Endometrium (tissue), 2 donors: ENCODE results near the gene STN1.

Experiments
- FAIRE-seq: peaks from 2 replicates; lab custom pipeline; 2012; peaks lifted over from hg19 to GRCh38; lab: Jason Lieb, UNC
- donor health status: control.
- donor health status: control.

Gene STN1, protein sequence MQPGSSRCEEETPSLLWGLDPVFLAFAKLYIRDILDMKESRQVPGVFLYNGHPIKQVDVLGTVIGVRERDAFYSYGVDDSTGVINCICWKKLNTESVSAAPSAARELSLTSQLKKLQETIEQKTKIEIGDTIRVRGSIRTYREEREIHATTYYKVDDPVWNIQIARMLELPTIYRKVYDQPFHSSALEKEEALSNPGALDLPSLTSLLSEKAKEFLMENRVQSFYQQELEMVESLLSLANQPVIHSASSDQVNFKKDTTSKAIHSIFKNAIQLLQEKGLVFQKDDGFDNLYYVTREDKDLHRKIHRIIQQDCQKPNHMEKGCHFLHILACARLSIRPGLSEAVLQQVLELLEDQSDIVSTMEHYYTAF

DNA sequence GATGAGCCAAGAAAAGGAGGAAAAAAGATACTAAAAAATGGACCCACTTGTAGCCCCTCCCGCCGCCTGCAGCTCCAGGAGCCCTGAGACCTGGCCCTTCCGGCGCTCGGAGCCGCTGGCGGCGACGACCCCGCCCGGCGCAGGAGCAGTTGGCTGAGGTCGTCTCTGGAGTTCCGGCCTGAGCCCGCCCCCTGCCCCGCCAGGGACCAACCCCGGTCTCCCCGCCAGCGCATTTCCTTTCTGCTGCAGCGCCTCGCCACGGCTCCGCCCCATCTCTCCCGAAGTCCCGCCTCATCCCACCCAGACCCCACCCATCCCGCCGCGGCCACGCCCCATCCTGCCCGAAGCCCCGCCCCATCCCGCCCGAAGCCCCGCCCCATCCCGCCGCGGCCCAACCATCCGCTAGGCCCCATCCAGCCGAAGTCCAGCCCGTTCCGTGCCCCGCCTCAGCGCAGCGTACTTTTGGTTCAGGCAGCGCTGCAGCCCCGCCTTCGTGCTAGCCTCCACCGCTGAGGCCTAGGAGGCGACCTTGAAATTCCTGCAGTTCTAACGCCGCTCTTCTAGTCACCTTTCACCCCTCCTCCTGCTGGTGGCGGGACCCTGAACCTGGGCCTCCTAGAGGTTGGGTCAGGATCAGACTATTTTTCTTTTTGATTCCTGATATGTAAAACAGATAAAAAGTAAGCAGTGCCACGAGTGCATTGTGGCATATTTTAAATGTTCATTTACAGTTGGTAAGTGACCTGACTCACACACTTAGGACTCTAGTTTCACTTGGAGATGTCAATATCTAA lies at the start of gene STN1:
TSS of gene STN1 (minus strand) at position 132 of the 794 bp plus-strand sequence. CDS start 590 bp downstream, outside the sequence.
- FAIRE-seq, result no peak

DNA sequence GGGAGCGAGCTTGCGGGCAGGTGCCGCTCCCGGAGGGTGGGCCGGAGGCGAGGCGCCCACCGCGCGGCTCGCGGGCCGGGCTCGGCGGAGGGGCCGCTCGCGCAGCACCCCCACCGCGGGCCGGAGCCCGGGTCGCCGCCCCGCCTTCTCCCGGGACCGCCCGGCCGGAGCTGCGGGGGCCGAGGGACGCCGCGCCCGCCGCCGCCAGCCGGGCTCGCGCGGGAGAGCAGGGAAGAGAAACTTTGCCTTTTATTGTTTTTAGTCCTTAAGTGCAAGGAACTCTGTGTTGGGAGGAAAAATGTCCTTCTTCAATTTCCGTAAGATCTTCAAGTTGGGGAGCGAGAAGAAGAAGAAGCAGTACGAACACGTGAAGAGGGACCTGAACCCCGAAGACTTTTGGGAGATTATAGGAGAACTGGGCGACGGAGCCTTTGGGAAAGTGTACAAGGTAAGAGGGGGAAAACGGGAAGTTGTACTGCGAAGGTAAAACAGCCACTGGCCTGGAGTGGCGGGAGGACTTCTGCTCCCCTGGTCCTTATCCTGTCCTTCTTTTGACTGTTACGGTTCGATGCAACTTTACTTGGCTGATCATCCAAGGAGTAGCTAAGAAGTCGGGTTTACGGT lies 49.6 kb upstream of the STN1 start:
- FAIRE-seq, result no peak

DNA sequence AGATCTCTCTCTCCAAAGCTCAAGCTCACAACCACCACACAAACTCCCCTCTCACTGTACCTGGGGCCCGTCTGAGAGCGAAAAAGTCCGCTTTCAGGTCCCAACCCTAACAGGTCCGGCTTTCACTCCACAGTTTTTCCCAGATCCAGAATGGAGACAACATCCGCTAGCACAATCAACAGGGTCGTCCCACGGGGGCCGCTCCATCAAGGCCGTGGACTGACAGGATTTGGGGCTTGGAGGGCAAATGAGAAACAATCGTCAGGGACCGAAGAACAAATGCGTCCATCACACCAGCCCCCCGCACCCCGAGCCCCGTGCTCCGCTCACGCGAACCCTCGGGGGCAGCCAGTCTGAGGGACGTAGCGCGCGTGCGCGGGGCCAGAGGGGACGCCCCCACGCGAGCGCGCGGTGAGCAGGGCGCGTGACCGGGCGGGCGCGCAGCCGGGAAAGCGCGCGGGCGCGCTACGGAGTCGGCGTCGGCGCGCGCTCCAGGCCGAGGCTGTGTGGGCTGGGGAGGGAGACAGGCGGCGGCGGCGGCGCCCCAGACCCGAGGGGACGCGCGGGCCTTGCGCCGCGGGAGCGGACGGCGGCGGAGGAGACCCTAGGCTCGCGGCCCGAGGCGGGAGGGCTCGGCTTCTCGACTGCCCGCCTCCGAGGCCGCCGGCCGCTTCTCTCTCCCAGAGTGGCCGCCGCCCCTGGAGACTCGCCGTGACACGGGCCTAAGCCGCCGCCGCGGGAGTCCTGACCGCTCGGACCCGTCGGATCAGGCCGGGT lies 48.9 kb upstream of the STN1 start, which contains the start of gene SLK:
TSS of gene SLK (plus strand) at position 470 of the 777 bp plus-strand sequence. CDS start 606 bp downstream, outside the sequence.
- no peak for FAIRE-seq

DNA sequence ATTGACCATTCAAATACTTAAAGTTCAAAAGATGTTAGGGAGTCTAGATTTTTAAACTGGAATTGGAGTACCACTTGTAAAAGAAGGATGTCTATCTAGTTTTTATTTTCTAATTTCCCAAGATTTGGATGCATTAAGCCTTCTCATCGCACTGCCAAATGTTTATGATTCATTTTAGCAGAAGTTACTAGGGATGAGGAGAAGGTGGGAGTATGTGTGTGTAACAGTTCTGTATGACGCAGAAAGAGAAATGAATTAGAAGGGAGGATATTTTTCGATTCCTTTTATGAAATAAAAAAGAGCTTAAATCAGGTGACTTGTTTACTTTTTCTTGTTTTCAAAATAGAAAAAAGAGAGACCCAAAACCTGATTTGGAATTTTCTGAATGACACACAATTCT lies 42.1 kb upstream of the STN1 start:
- no peak for FAIRE-seq

DNA sequence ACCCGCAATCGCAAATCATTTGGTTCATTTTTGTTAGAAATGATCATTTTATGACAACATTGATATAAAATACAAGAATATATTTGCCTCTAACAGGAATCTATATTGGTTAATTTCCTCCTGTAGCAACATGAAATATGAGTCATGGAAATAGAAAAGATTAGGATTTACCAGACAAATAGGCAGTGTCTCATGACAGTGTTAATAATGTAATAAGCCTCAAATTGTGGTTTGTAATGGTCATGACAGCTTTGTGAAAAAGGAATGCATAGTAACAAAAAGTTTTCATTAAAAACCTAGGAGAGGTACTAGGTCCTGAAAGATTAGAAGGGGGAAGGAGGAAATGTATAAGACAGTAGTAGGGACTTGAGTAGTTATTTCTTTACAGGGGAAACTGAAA lies 41.0 kb upstream of the STN1 start:
- FAIRE-seq, result no peak

DNA sequence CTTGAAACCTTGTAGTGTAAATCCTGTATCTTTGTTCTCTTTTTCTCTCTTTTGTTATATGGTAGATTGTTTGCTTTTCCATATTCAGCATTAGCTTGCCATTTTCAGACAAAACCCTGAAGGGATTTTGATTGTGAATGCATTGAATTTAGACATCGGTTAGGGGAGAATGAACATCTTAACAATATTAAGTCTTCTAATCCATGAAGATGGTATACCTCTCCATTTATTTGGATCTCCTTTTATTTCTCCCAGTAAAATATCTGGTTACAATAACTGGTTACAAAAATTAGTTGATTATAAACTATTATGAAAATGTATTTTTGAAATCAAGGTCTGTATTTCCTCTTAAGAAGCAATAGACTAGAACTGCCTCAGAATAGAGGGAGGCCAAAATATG lies 36.6 kb upstream of the STN1 start:
- FAIRE-seq, result no peak

DNA sequence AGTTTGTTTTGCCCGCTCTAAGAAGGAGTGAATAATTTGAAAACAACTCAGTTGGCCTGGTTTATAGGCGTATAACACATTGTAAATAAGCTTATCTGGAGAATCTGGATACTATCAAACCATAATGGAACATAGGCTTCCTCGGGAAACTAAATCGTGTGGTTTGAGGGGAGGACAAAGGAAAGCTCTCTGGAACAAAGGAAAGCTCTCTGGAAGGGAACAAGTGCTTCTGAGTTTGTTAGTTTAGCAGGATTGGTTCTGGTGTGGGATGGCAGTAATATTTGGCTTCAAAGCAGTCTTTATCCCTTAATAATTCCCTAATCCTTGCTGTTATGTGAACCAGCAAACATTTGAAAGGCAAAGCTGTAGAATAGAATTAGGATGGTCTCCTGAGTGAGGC lies 34.0 kb upstream of the STN1 start:
- FAIRE-seq, result no peak

DNA sequence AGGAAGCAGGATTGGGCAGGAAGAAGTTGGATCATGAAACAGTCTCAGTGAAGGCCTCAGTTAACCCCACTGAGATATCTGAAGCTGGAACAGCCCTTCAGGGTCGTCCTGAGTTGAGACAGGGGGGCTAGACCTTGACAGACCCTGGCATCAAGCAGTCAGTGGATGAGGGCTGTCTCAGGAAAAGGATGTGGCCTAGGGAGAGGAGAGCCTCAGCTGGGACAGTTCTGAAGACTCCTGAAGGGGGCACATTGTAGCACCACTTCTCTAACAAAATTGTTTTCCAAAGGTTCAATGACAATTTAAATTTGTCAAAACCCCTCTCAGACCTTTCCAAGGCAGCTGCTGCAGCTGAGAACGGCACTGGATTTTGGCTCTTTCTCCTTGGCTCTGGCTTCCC lies 33.2 kb upstream of the STN1 start:
- no peak for FAIRE-seq

DNA sequence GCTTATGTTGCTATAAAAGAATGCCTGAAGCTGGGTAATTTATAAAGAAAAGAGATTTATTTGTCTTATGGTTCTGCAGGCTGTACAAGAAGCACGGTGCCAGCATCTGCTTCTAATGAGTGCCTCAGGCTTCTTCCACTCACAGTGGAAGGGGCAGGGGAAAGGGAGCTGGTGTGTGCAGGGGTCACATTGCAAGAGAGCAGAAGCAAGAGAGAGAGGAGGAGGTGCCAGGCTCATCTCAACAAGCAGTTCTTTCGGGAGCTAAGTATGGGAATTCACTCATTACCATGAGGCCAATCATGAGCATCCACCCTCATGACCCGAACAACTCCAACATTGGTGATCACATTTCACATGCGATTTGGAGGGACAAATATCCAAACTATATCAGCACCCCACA lies 31.7 kb upstream of the STN1 start:
- no peak for FAIRE-seq

DNA sequence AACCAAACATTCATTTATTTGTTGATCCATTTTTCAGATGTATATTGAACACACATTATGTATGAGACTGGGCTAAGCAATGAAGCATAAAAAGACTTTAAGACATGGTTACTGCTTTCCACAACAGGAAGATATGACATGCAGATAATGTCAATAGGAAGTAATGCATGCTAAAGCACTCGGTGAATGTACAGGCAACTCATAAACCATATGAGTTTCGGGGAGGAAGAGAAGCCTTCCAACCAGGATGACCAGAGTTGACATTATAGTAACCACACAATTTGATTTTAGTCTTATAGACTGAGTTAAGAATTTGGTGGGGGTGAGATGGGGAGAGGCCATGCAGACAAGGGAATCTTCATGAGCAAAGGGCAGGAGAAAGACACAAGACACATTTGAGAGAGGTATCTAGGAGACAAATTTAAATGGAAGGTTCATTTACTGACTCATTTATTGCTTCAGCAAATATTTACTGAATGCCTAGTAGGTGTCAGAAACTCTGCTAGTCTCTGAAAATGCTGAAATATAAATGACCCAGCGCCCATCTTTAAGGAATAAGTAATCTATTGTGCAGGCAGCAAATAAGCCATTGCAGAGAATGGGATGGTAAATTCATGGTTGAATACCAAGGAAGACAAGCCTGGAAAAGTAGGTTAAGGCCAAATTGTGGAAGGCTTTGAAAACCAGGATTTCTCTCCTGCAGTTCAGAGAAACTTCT lies 30.0 kb upstream of the STN1 start:
- no peak for FAIRE-seq

DNA sequence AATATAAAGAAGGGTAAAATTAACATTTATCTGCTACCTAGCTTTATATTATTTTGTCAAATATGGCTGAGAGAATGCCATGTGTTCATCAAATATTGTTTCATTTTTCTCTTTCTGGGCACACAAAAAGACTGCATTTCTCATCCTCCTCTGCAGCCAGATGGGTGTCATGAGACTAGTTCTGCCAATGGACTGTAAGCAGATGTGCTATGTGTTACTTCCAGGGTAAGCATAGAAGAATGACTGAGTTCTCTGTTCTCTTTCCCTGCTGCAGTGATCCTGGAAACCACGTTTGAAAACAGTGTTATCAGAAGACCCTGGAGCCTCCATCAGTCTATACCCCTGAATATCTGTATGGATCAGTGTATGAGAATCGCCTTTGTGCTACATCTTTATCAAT lies 24.9 kb upstream of the STN1 start:
- no peak for FAIRE-seq

DNA sequence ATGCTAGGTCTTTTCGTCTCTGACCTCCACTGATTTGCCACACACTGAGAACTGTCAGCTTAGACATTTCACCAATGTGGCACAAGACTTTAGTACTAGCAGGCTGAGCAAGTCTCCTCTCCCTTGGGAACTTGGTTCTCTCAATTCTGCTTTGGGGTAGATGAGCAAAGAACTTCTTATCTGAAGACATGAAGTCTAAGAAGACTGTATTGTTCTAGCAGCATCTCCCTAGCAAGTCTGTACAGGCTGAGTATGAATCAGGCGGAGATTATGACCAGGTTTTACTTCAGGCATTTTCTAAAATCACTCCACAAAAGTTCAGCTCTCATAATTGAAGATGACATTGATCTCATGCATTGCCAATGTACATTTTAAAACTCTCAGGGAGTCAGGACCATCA lies 23.8 kb upstream of the STN1 start:
- no peak for FAIRE-seq

DNA sequence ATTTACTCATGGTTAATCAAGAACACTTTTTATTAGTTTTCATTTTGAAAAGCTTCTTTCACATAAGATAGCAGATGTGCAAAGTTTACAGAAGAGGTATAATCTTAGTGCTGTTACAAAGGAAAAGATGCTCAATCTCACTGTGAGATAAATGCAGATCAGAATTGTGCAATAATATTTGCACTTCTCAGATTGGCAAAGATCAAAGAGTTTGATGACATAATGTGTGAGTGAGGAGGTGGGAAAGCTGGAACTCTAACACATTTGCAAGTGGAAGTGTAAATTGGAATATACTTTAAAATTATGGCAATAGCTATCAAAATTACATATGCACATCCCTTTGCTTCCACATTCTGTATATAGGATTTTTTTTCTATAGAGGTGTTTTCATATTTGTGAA lies 21.5 kb upstream of the STN1 start:
- no peak for FAIRE-seq

DNA sequence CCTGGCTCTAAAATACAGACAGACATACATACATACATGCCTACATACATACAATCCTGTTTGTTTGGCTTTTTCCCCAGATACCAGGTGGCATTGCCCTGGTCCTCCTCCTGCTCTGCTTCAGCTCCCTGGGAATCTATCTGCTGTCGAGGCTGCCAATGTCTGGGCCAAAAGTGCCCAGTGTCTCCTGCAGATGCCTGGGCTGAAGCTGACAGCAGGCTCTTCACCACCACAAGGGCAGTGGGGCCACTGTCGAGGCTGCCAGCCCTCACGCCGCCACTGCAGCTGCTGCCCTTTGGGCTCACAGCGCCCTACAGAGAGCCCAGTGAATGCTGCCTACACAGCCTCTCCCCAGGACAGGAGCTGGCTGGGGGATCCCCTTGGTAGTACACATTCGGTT lies 18.0 kb upstream of the STN1 start:
- FAIRE-seq, result no peak

DNA sequence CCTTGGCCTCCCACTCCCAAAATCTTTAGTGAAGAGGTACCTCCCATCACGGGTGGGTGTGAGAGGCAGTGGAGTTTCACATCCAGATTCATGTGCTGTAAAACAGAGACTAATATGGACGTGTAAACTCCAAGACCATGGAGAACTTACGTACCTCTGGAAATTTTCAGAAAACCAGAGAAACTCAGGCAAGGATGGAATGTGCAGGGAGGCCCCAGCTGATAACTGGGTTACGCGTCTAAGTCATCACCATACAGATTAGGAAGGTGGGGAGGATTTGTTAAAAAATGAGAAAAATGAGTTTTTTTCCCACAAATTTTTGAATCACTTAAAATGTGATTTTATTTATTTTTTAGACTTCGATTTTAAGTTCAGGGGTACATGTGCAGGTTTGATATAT lies 16.3 kb upstream of the STN1 start:
- no peak for FAIRE-seq

DNA sequence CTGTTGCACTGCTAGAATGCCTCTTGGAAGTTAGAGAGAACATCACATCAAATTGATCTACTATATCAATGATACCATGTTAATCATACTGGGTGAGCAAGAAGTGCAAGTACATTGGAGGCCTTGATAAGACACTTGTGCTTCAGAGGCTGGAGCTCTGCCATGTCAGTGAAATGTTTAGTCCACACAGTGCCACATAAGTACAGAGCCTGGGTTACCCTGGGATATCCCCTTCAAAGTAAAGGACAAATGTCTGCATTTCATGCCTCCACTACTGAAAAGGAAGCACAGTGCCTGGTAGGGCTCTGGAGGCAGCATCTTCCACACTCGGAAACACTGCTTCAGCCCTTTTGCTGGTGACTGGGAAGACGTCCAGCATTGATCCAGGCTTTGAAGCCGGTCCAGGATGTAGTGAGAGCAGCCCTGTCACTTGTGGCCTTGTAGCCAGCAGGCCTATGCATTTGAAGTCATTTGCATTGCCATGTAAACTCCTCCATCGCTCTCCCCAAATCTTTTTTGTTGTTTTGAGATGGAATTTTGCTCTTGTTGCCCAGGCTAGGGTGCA lies 15.7 kb upstream of the STN1 start:
- FAIRE-seq, result no peak

DNA sequence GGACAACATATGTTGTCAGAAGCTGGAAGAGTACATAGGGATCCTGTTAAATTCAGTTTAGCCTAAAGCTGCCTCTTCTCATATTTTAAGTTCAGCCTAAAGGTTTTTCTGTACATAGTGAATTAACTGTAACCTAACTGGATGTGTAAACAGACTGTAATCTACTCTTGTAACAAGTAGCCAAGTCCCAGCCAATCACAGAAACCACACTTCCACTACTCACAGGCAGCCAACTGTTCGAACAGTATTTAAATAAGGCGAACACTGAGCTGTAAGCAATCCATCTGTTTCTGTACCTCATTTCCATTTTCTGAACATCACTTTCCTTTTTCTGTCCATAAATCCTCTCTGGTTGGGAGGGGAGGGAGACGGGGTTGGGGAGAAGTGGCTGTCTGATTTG lies 15.0 kb upstream of the STN1 start:
- no peak for FAIRE-seq

DNA sequence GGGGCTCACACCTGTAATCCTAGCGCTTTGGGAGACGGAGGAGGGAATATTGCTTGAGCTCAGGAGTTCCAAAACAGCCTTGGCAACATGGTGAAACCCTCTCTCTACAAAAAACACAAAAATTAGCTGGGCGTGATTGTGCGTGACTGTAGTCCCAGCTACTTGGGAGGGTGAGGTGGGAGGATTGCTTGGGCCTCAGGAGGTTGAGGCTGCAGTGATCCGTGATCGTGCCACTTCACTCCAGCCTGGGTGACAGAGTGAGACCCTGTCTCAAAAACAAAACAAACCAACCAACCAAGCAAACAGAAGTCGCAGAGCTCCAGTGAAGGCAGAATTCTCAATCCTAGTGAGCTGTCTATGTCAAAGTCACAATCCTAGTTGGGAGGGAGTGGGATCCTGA lies 14.3 kb upstream of the STN1 start:
- no peak for FAIRE-seq

DNA sequence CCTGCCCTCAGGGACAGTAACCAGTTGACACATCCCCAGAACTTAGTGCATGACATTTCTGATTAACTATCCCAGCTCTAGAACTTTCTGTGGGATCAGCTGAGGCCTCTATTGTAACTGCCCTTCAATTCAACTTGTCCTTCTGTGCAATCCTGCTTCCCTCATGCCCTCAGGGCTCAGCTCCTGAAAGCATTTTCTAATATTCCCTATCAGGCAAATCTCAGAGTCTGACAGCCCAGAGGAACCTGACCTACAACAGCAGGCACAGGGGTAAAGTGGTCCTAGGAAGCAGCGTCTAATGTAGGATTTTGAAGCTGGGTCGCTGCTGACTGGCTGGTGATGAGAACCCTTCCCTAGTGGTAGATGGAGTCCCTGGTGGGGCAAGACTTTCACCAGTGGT lies 13.6 kb upstream of the STN1 start:
- no peak for FAIRE-seq

DNA sequence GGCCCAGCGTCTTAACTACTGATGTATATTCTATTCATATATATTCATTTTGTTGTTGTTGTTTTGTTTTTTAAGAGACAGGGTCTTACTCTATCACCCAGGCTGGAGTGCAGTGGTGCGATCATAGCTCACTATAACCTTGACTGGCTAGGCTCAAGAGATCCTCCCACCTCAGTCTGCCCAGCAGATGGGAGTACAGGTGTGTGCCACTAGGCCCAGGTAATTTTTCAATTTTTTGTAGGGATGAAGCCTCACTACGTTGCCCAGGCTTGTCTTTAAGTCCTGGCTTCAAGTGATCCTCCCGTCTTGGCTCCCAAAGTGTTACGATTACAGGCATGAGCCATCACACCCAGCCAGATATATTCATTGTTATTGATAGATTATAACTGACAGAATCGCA lies 12.9 kb upstream of the STN1 start:
- FAIRE-seq, result no peak

DNA sequence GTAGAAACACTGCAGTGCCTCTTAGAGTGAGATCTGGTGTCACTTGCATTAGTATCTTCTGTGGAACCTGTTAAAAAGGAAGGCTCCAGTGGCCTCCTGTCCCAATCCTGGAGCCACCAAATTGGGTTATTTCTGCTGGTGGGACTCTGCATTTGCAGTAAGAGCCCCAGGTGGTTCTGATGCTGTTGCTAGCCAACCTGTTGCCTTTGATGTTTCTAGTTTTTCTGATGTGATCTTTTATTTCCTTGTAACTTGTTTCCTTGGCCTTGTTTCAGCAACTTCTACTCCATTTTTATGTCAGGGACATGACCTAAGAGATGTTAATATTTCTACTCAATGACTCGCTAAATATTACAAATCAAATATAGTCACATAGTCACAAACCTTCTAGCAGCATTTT lies 12.5 kb upstream of the STN1 start:
- no peak for FAIRE-seq
